Measurements from ENCODE around the gene OPCML.

OPCML gene

GRCh38 chr11:132579634-132580327 lies 952.5 kb downstream of the OPCML start:
- H3K4me3 Mint-ChIP-seq: no peak overlapping the region
- H3K36me3 Mint-ChIP-seq (ENCODE audit: low read depth): no peaks in the 10 kb centered on the region
- no peak for DNase-seq (ENCODE audit: low spot score)
- no peaks in the 10 kb centered on the region for H3K4me1 Mint-ChIP-seq (ENCODE audit: low read depth)
- H3K9me3 Mint-ChIP-seq: peaks cover 3% of the 10 kb centered on the region
- no peak overlapping the region for H3K27ac Mint-ChIP-seq
- no peaks in the 10 kb centered on the region for H3K27me3 Mint-ChIP-seq (ENCODE audit: low read depth)

GRCh38 chr11:132579136-132579535 lies 953.2 kb downstream of the OPCML start:
- no peak for DNase-seq (ENCODE audit: low spot score)
- H3K4me1 Mint-ChIP-seq (ENCODE audit: low read depth): no peaks in the 10 kb centered on the region
- peaks cover 3% of the 10 kb centered on the region for H3K9me3 Mint-ChIP-seq
- H3K4me3 Mint-ChIP-seq: no peak overlapping the region
- no peaks in the 10 kb centered on the region for H3K36me3 Mint-ChIP-seq (ENCODE audit: low read depth)
- no peak overlapping the region for H3K27ac Mint-ChIP-seq
- no peaks in the 10 kb centered on the region for H3K27me3 Mint-ChIP-seq (ENCODE audit: low read depth)

- H3K27ac Mint-ChIP-seq: no peak overlapping the region
- no peak overlapping the region for H3K4me3 Mint-ChIP-seq
- H3K27me3 Mint-ChIP-seq (ENCODE audit: low read depth): no peaks in the 10 kb centered on the region
- no peaks in the 10 kb centered on the region for H3K4me1 Mint-ChIP-seq (ENCODE audit: low read depth)
- no peaks in the 10 kb centered on the region for H3K36me3 Mint-ChIP-seq (ENCODE audit: low read depth)
- peaks cover 7% of the 10 kb centered on the region for H3K9me3 Mint-ChIP-seq
- DNase-seq (ENCODE audit: low spot score): no peak
Observed at GRCh38 chr11:132578580-132578979, 953.7 kb downstream of the OPCML start.

- H3K27ac Mint-ChIP-seq: no peak overlapping the region
- DNase-seq (ENCODE audit: low spot score): no peak
- H3K27me3 Mint-ChIP-seq (ENCODE audit: low read depth): no peaks in the 10 kb centered on the region
- peaks cover 16% of the 10 kb centered on the region for H3K9me3 Mint-ChIP-seq
- no peak overlapping the region for H3K4me3 Mint-ChIP-seq
- H3K36me3 Mint-ChIP-seq (ENCODE audit: low read depth): no peaks in the 10 kb centered on the region
- H3K4me1 Mint-ChIP-seq (ENCODE audit: low read depth): no peaks in the 10 kb centered on the region
Observed at GRCh38 chr11:132576706-132577105, 955.6 kb downstream of the OPCML start.

- H3K9me3 Mint-ChIP-seq: peaks cover 36% of the 10 kb centered on the region
- no peaks in the 10 kb centered on the region for H3K36me3 Mint-ChIP-seq (ENCODE audit: low read depth)
- H3K4me3 Mint-ChIP-seq: no peak overlapping the region
- H3K27me3 Mint-ChIP-seq (ENCODE audit: low read depth): no peaks in the 10 kb centered on the region
- no peaks in the 10 kb centered on the region for H3K4me1 Mint-ChIP-seq (ENCODE audit: low read depth)
- DNase-seq (ENCODE audit: low spot score): no peak
- H3K27ac Mint-ChIP-seq: no peak overlapping the region
Observed at GRCh38 chr11:132564091-132564885, 968.0 kb downstream of the OPCML start.

- Mint-ChIP-seq H3K4me3 (no peak overlapping the region), H3K36me3 (ENCODE audit: low read depth) (no peaks in the 10 kb centered on the region), H3K27ac (no peak overlapping the region), H3K27me3 (ENCODE audit: low read depth) (no peaks in the 10 kb centered on the region), H3K9me3 (peaks cover 29% of the 10 kb centered on the region), H3K4me1 (ENCODE audit: low read depth) (no peaks in the 10 kb centered on the region)
- DNase-seq (ENCODE audit: low spot score): no peak
Observed at GRCh38 chr11:132563050-132563449, 969.3 kb downstream of the OPCML start.

GRCh38 chr11:132561937-132562336 lies 970.4 kb downstream of the OPCML start:
- Mint-ChIP-seq H3K9me3 (peaks cover 18% of the 10 kb centered on the region), H3K4me1 (ENCODE audit: low read depth) (no peaks in the 10 kb centered on the region), H3K27ac (no peak overlapping the region), H3K27me3 (ENCODE audit: low read depth) (no peaks in the 10 kb centered on the region), H3K4me3 (no peak overlapping the region), H3K36me3 (ENCODE audit: low read depth) (no peaks in the 10 kb centered on the region)
- no peak for DNase-seq (ENCODE audit: low spot score)

- no peaks in the 10 kb centered on the region for H3K36me3 Mint-ChIP-seq (ENCODE audit: low read depth)
- H3K9me3 Mint-ChIP-seq: peaks cover 15% of the 10 kb centered on the region
- H3K27me3 Mint-ChIP-seq (ENCODE audit: low read depth): no peaks in the 10 kb centered on the region
- no peak overlapping the region for H3K27ac Mint-ChIP-seq
- no peaks in the 10 kb centered on the region for H3K4me1 Mint-ChIP-seq (ENCODE audit: low read depth)
- DNase-seq (ENCODE audit: low spot score): no peak
- H3K4me3 Mint-ChIP-seq: no peak overlapping the region
Observed at GRCh38 chr11:132559331-132560036, 972.8 kb downstream of the OPCML start.

- Mint-ChIP-seq H3K4me1 (ENCODE audit: low read depth) (no peaks in the 10 kb centered on the region), H3K4me3 (no peak overlapping the region), H3K36me3 (ENCODE audit: low read depth) (no peaks in the 10 kb centered on the region), H3K27me3 (ENCODE audit: low read depth) (no peaks in the 10 kb centered on the region), H3K9me3 (peaks cover 20% of the 10 kb centered on the region), H3K27ac (no peak overlapping the region)
- no peak for DNase-seq (ENCODE audit: low spot score)
Observed at GRCh38 chr11:132556316-132556715, 976.0 kb downstream of the OPCML start.

- Mint-ChIP-seq H3K36me3 (ENCODE audit: low read depth) (no peaks in the 10 kb centered on the region), H3K4me1 (ENCODE audit: low read depth) (no peaks in the 10 kb centered on the region), H3K4me3 (no peak overlapping the region), H3K9me3 (peaks cover 24% of the 10 kb centered on the region), H3K27ac (no peak overlapping the region), H3K27me3 (ENCODE audit: low read depth) (no peaks in the 10 kb centered on the region)
- DNase-seq (ENCODE audit: low spot score): no peak
Observed at GRCh38 chr11:132555617-132556016, 976.7 kb downstream of the OPCML start.

- no peak for DNase-seq (ENCODE audit: low spot score)
- Mint-ChIP-seq H3K9me3 (peaks cover 46% of the 10 kb centered on the region), H3K4me3 (no peak overlapping the region), H3K36me3 (ENCODE audit: low read depth) (no peaks in the 10 kb centered on the region), H3K27me3 (ENCODE audit: low read depth) (no peaks in the 10 kb centered on the region), H3K27ac (no peak overlapping the region), H3K4me1 (ENCODE audit: low read depth) (no peaks in the 10 kb centered on the region)
Observed at GRCh38 chr11:132551016-132551415, 981.3 kb downstream of the OPCML start.

GRCh38 chr11:132549561-132549960 lies 982.7 kb downstream of the OPCML start:
- Mint-ChIP-seq H3K9me3 (peaks cover 38% of the 10 kb centered on the region), H3K36me3 (ENCODE audit: low read depth) (no peaks in the 10 kb centered on the region), H3K27ac (no peak overlapping the region), H3K4me3 (no peak overlapping the region), H3K27me3 (ENCODE audit: low read depth) (no peaks in the 10 kb centered on the region), H3K4me1 (ENCODE audit: low read depth) (no peaks in the 10 kb centered on the region)
- DNase-seq (ENCODE audit: low spot score): no peak

- H3K4me3 Mint-ChIP-seq: no peak overlapping the region
- H3K9me3 Mint-ChIP-seq: peaks cover 36% of the 10 kb centered on the region
- H3K27ac Mint-ChIP-seq: no peak overlapping the region
- H3K36me3 Mint-ChIP-seq (ENCODE audit: low read depth): no peaks in the 10 kb centered on the region
- no peaks in the 10 kb centered on the region for H3K27me3 Mint-ChIP-seq (ENCODE audit: low read depth)
- H3K4me1 Mint-ChIP-seq (ENCODE audit: low read depth): no peaks in the 10 kb centered on the region
- DNase-seq (ENCODE audit: low spot score): no peak
Observed at GRCh38 chr11:132549001-132549400, 983.3 kb downstream of the OPCML start.

GRCh38 chr11:132544007-132544406 lies 988.3 kb downstream of the OPCML start:
- peaks cover 12% of the 10 kb centered on the region for H3K9me3 Mint-ChIP-seq
- DNase-seq (ENCODE audit: low spot score): no peak
- no peaks in the 10 kb centered on the region for H3K27me3 Mint-ChIP-seq (ENCODE audit: low read depth)
- no peak overlapping the region for H3K4me3 Mint-ChIP-seq
- no peaks in the 10 kb centered on the region for H3K4me1 Mint-ChIP-seq (ENCODE audit: low read depth)
- H3K36me3 Mint-ChIP-seq (ENCODE audit: low read depth): no peaks in the 10 kb centered on the region
- no peak overlapping the region for H3K27ac Mint-ChIP-seq
